Measurements from ENCODE around the gene DAZL.

DAZL gene

GRCh38 chr3:16606398-16606797 lies 1.2 kb upstream of the DAZL start (continued):
- TF ChIP-seq, protein P1, sequence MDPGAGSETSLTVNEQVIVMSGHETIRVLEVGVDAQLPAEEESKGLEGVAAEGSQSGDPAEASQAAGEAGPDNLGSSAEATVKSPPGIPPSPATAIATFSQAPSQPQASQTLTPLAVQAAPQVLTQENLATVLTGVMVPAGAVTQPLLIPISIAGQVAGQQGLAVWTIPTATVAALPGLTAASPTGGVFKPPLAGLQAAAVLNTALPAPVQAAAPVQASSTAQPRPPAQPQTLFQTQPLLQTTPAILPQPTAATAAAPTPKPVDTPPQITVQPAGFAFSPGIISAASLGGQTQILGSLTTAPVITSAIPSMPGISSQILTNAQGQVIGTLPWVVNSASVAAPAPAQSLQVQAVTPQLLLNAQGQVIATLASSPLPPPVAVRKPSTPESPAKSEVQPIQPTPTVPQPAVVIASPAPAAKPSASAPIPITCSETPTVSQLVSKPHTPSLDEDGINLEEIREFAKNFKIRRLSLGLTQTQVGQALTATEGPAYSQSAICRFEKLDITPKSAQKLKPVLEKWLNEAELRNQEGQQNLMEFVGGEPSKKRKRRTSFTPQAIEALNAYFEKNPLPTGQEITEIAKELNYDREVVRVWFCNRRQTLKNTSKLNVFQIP (CRISPR knock-in tag; IDR thresholded peaks at IDR 0.05; ENCODE audit: borderline replicate concordance, low read depth), result no peak
- TF ChIP-seq ZC3H10 (CRISPR knock-in tag; IDR thresholded peaks at IDR 0.05), result no peak

- ATAC-seq, result no peak
- TF ChIP-seq CSDC2 (CRISPR knock-in tag; IDR thresholded peaks at IDR 0.05) (no peak), ZFP30 (CRISPR knock-in tag; IDR thresholded peaks at IDR 0.05) (no peak)
Measured at GRCh38 chr3:16605966-16606365, 743 bp upstream of the DAZL start.

GRCh38 chr3:16604433-16604832 lies 790 bp downstream of the DAZL start:
- TF ChIP-seq, protein P2, sequence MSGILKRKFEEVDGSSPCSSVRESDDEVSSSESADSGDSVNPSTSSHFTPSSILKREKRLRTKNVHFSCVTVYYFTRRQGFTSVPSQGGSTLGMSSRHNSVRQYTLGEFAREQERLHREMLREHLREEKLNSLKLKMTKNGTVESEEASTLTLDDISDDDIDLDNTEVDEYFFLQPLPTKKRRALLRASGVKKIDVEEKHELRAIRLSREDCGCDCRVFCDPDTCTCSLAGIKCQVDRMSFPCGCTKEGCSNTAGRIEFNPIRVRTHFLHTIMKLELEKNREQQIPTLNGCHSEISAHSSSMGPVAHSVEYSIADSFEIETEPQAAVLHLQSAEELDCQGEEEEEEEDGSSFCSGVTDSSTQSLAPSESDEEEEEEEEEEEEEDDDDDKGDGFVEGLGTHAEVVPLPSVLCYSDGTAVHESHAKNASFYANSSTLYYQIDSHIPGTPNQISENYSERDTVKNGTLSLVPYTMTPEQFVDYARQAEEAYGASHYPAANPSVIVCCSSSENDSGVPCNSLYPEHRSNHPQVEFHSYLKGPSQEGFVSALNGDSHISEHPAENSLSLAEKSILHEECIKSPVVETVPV (CRISPR knock-in tag; IDR thresholded peaks at IDR 0.05), result no peak
- TF ChIP-seq ESRRG (CRISPR knock-in tag; IDR thresholded peaks at IDR 0.05) (no peak), SNAI2 (CRISPR knock-in tag; IDR thresholded peaks at IDR 0.05) (no peak), ZFP3 (CRISPR knock-in tag; IDR thresholded peaks at IDR 0.05) (no peak), ZFP30 (CRISPR knock-in tag; IDR thresholded peaks at IDR 0.05) (no peak), OSR1 (CRISPR knock-in tag; IDR thresholded peaks at IDR 0.05) (no peak), RARB (CRISPR knock-in tag; IDR thresholded peaks at IDR 0.05) (no peak), ZNF565 (CRISPR knock-in tag; conservative IDR thresholded peaks at IDR 0.05; ENCODE audit: low read depth) (no peak), TOX (CRISPR knock-in tag; IDR thresholded peaks at IDR 0.05; ENCODE audit: borderline replicate concordance) (no peak), PPARA (CRISPR knock-in tag; IDR thresholded peaks at IDR 0.05; ENCODE audit: borderline replicate concordance) (no peak)
- TF ChIP-seq, protein P1 (CRISPR knock-in tag; IDR thresholded peaks at IDR 0.05; ENCODE audit: borderline replicate concordance, low read depth), result no peak
- TF ChIP-seq, protein P3, sequence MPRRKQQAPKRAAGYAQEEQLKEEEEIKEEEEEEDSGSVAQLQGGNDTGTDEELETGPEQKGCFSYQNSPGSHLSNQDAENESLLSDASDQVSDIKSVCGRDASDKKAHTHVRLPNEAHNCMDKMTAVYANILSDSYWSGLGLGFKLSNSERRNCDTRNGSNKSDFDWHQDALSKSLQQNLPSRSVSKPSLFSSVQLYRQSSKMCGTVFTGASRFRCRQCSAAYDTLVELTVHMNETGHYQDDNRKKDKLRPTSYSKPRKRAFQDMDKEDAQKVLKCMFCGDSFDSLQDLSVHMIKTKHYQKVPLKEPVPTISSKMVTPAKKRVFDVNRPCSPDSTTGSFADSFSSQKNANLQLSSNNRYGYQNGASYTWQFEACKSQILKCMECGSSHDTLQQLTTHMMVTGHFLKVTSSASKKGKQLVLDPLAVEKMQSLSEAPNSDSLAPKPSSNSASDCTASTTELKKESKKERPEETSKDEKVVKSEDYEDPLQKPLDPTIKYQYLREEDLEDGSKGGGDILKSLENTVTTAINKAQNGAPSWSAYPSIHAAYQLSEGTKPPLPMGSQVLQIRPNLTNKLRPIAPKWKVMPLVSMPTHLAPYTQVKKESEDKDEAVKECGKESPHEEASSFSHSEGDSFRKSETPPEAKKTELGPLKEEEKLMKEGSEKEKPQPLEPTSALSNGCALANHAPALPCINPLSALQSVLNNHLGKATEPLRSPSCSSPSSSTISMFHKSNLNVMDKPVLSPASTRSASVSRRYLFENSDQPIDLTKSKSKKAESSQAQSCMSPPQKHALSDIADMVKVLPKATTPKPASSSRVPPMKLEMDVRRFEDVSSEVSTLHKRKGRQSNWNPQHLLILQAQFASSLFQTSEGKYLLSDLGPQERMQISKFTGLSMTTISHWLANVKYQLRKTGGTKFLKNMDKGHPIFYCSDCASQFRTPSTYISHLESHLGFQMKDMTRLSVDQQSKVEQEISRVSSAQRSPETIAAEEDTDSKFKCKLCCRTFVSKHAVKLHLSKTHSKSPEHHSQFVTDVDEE (CRISPR knock-in tag; IDR thresholded peaks at IDR 0.05), result no peak
- ATAC-seq, result no peak

DNA sequence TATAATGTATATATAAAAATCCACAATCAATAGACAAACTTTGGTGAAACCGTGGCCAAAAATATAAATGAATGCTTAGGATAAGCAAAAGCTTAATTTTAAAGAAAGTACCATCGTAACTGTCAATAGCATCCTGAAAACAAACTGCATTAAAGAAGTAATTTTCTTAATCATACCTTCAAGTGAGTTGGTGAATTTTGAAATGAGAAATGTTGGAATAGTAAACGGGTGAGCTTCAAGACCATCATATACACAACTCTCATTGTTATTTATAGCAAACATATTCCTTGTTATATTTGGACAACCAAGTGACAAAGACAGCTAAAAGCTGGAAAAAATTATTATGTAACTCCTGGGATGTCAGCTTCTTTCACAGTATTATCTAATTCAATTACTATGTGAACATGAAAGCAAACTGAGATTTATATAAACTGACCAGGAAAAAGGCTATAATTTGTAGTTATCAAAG lies 3.7 kb downstream of the DAZL start:
- TF ChIP-seq ISL1 (CRISPR knock-in tag; IDR thresholded peaks at IDR 0.05), result no peak
- TF ChIP-seq ZC3H10 (CRISPR knock-in tag; IDR thresholded peaks at IDR 0.05), result no peak
- TF ChIP-seq ZNF8 (CRISPR knock-in tag; IDR thresholded peaks at IDR 0.05), result no peak
- no peak for TF ChIP-seq RARB (CRISPR knock-in tag; IDR thresholded peaks at IDR 0.05)
- no peak for TF ChIP-seq TOX (CRISPR knock-in tag; IDR thresholded peaks at IDR 0.05; ENCODE audit: borderline replicate concordance)
- no peak for TF ChIP-seq PATZ1 (CRISPR knock-in tag; IDR thresholded peaks at IDR 0.05; ENCODE audit: borderline replicate concordance)
- no peak for TF ChIP-seq ESRRG (CRISPR knock-in tag; IDR thresholded peaks at IDR 0.05)
- TF ChIP-seq, protein P1 (CRISPR knock-in tag; IDR thresholded peaks at IDR 0.05; ENCODE audit: borderline replicate concordance, low read depth), result no peak
- ATAC-seq, result no peak; the same call in 2 of the 3 replicates
